Measurements from ENCODE around the gene CYREN. TPM values are rescaled to one million over a fixed set of nuclear protein-coding genes. Genes with fewer than 3 reads are reported as not detected.

The CYREN gene
- total and polyA plus RNA-seq, 9 of the 15 experiments (the other 6 are each of a cell fraction or from before 2014, with no cell fraction given) = 13.9 to 108 (median 88.8) TPM

DNA sequence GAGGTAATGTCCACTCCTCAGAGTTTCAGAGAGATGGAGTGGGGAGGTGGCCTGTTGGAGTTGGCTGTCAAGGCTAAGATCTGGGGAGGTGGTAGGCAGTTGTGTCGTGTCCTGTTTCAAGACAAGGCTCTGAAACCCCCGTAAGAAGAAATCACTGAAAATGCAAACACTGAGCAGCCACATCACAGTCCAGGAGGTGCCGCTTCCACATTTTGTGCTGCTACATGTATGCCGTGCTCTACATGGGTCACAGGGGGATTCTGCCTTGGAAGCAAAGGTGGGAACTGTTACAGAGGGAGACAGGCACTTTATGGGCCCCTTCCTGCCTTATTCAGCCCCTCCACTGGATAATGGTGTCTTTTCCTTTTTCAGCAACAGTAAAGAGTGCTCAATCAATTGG is 28.9 kb upstream of the CYREN start:
- intact Hi-C loops (cut with micrococcal nuclease) = no loop called here
- no peak overlapping the region for H3K9ac ChIP-seq (ENCODE audit: insufficient read depth in 1 of 2, low read depth in 2 of 2, low read length in 2 of 2)
- ChIA-PET POLR2A (interaction anchor here (1.4 kb wide), 1 partner anchor 11 kb away, joined by 5 read pairs; the partner anchor contains the start of gene WDR91), CTCF (ENCODE audit: low intra/inter-chr PET ratio) (no interaction called here)
- H3K9me1 ChIP-seq (ENCODE audit: control insufficient read depth, insufficient read depth, low read length) = no peaks in the 10 kb centered on the region
- no peak overlapping the region for H3K27ac ChIP-seq (ENCODE audit: extremely low read depth, low read depth, low read length)
- H3K4me3 ChIP-seq = no peak overlapping the region
- ATAC-seq (no peak), DNase-seq (ENCODE audit: extremely low read depth in 1 of 4, low spot score in 3 of 4) (no peak), FAIRE-seq (no peak)
- no peak overlapping the region for H3K4me2 ChIP-seq (ENCODE audit: insufficient read depth, low read length)
- no peaks in the 10 kb centered on the region for H3K79me2 ChIP-seq (ENCODE audit: control insufficient read depth, insufficient read depth, low read length)
- peaks cover 40% of the 10 kb centered on the region; the same call in 2 of the 3 replicates for H3K36me3 ChIP-seq (ENCODE audit: control insufficient read depth, insufficient read depth, low read length)
- H3K27me3 ChIP-seq (ENCODE audit: control insufficient read depth in 2 of 2, insufficient read depth in 2 of 2, low read length in 2 of 2) = no peaks in the 10 kb centered on the region
- H2AFZ ChIP-seq (ENCODE audit: low read depth, low read length) = no peak overlapping the region
- BruUV-seq (replicated peaks) = no TSS peak
- H3K4me1 ChIP-seq (replicated peaks in 1 of 2; ENCODE audit: control insufficient read depth in 2 of 2, insufficient read depth in 2 of 2, low read length in 2 of 2) = no peaks in the 10 kb centered on the region
- H4K20me1 ChIP-seq (replicated peaks; ENCODE audit: control insufficient read depth, insufficient read depth, low read length) = no peaks in the 10 kb centered on the region
- in situ Hi-C loops (cut with MboI) = no loop called here
- 67% methylated on average over 4 of the region's 4 CpGs for WGBS (ENCODE audit: insufficient coverage, low coverage, missing lambda C conversion rate)
- no peaks in the 10 kb centered on the region for H3K9me3 ChIP-seq (replicated peaks; ENCODE audit: control insufficient read depth, insufficient read depth, low read depth, low read length)
- TF ChIP-seq ZKSCAN1 (IDR thresholded peaks at IDR 0.05; ENCODE audit: low read depth, low read length) (no peak), MCM3 (IDR thresholded peaks at IDR 0.05) (no peak), EZH2 (IDR thresholded peaks at IDR 0.05; ENCODE audit: borderline replicate concordance, low read depth, low read length) (no peak), KLF6 (CRISPR knock-in tag; IDR thresholded peaks at IDR 0.05; ENCODE audit: borderline replicate concordance) (no peak), NCOA1 (IDR thresholded peaks at IDR 0.05; ENCODE audit: low read depth) (no peak), SMARCA4 (IDR thresholded peaks at IDR 0.05) (no peak), RFX5 (IDR thresholded peaks at IDR 0.05; ENCODE audit: low read depth, low read length) (no peak), EP300 (IDR thresholded peaks at IDR 0.05; ENCODE audit: low read length) (no peak), ZNF707 (CRISPR knock-in tag; conservative IDR thresholded peaks at IDR 0.05) (no peak), CXXC5 (CRISPR knock-in tag; IDR thresholded peaks at IDR 0.05) (no peak), ZNF764 (CRISPR knock-in tag; IDR thresholded peaks at IDR 0.05; ENCODE audit: low read depth) (no peak)
- TF ChIP-seq, protein P1, sequence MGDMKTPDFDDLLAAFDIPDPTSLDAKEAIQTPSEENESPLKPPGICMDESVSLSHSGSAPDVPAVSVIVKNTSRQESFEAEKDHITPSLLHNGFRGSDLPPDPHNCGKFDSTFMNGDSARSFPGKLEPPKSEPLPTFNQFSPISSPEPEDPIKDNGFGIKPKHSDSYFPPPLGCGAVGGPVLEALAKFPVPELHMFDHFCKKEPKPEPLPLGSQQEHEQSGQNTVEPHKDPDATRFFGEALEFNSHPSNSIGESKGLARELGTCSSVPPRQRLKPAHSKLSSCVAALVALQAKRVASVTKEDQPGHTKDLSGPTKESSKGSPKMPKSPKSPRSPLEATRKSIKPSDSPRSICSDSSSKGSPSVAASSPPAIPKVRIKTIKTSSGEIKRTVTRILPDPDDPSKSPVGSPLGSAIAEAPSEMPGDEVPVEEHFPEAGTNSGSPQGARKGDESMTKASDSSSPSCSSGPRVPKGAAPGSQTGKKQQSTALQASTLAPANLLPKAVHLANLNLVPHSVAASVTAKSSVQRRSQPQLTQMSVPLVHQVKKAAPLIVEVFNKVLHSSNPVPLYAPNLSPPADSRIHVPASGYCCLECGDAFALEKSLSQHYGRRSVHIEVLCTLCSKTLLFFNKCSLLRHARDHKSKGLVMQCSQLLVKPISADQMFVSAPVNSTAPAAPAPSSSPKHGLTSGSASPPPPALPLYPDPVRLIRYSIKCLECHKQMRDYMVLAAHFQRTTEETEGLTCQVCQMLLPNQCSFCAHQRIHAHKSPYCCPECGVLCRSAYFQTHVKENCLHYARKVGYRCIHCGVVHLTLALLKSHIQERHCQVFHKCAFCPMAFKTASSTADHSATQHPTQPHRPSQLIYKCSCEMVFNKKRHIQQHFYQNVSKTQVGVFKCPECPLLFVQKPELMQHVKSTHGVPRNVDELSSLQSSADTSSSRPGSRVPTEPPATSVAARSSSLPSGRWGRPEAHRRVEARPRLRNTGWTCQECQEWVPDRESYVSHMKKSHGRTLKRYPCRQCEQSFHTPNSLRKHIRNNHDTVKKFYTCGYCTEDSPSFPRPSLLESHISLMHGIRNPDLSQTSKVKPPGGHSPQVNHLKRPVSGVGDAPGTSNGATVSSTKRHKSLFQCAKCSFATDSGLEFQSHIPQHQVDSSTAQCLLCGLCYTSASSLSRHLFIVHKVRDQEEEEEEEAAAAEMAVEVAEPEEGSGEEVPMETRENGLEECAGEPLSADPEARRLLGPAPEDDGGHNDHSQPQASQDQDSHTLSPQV (IDR thresholded peaks at IDR 0.05) = no peak
- TF ChIP-seq, protein P2, sequence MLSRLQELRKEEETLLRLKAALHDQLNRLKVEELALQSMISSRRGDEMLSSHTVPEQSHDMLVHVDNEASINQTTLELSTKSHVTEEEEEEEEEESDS (CRISPR knock-in tag; IDR thresholded peaks at IDR 0.05) = no peak
- TF ChIP-seq, protein P3, sequence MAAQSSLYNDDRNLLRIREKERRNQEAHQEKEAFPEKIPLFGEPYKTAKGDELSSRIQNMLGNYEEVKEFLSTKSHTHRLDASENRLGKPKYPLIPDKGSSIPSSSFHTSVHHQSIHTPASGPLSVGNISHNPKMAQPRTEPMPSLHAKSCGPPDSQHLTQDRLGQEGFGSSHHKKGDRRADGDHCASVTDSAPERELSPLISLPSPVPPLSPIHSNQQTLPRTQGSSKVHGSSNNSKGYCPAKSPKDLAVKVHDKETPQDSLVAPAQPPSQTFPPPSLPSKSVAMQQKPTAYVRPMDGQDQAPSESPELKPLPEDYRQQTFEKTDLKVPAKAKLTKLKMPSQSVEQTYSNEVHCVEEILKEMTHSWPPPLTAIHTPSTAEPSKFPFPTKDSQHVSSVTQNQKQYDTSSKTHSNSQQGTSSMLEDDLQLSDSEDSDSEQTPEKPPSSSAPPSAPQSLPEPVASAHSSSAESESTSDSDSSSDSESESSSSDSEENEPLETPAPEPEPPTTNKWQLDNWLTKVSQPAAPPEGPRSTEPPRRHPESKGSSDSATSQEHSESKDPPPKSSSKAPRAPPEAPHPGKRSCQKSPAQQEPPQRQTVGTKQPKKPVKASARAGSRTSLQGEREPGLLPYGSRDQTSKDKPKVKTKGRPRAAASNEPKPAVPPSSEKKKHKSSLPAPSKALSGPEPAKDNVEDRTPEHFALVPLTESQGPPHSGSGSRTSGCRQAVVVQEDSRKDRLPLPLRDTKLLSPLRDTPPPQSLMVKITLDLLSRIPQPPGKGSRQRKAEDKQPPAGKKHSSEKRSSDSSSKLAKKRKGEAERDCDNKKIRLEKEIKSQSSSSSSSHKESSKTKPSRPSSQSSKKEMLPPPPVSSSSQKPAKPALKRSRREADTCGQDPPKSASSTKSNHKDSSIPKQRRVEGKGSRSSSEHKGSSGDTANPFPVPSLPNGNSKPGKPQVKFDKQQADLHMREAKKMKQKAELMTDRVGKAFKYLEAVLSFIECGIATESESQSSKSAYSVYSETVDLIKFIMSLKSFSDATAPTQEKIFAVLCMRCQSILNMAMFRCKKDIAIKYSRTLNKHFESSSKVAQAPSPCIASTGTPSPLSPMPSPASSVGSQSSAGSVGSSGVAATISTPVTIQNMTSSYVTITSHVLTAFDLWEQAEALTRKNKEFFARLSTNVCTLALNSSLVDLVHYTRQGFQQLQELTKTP (IDR thresholded peaks at IDR 0.05; ENCODE audit: low read depth in 1 of 2, partially characterized antibody in 2 of 2) = no peak
- TF ChIP-seq, protein P4, sequence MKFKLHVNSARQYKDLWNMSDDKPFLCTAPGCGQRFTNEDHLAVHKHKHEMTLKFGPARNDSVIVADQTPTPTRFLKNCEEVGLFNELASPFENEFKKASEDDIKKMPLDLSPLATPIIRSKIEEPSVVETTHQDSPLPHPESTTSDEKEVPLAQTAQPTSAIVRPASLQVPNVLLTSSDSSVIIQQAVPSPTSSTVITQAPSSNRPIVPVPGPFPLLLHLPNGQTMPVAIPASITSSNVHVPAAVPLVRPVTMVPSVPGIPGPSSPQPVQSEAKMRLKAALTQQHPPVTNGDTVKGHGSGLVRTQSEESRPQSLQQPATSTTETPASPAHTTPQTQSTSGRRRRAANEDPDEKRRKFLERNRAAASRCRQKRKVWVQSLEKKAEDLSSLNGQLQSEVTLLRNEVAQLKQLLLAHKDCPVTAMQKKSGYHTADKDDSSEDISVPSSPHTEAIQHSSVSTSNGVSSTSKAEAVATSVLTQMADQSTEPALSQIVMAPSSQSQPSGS (CRISPR knock-in tag; IDR thresholded peaks at IDR 0.05) = no peak
